Neural progenitor cell (in vitro differentiated cells): Measurements from ENCODE around the gene TNIP1. TPM values are rescaled to one million over a fixed set of nuclear protein-coding genes. Genes with fewer than 3 reads are reported as not detected.

Source experiments
- DNase-seq: peaks from one replicate; pipeline ENCODE4 v3.0.0-alpha.2; 2016; ENCODE audit warnings: low spot score
- H2AFZ ChIP-seq: fragments of 200-600 bp; sonication (generic); replicated peaks from 2 replicates; pipeline ENCODE4 v1.6.1; 2016; ENCODE audit warnings: antibody characterized with exemption
- H3F3A ChIP-seq: fragments of 200-600 bp; sonication (generic); 2 replicates; pipeline ENCODE4 v1.6.1; 2016; ENCODE audit warnings: antibody characterized with exemption, low read depth
- H3K27ac ChIP-seq: fragments of 200-600 bp; sonication (generic); 2 replicates; pipeline ENCODE4 v1.5.1; 2016; ENCODE audit warnings: mild to moderate bottlenecking
- H3K27me3 ChIP-seq: fragments of 200-600 bp; sonication (generic); 2 replicates; pipeline ENCODE4 v1.6.1; 2016; ENCODE audit warnings: mild to moderate bottlenecking, moderate library complexity
- H3K36me3 ChIP-seq: fragments of 200-600 bp; sonication (generic); 2 replicates; pipeline ENCODE4 v1.5.1; 2016
- H3K4me1 ChIP-seq: fragments of 200-600 bp; sonication (generic); 2 replicates; pipeline ENCODE4 v1.6.1; 2016; ENCODE audit warnings: mixed run types
- H3K4me2 ChIP-seq: fragments of 200-600 bp; sonication (generic); 2 replicates; pipeline ENCODE4 v1.6.1; 2016
- H3K4me3 ChIP-seq: fragments of 200-600 bp; sonication (generic); 2 replicates; pipeline ENCODE4 v1.5.1; 2016
- H3K79me2 ChIP-seq: fragments of 200-600 bp; sonication (generic); 2 replicates; pipeline ENCODE4 v1.6.1; 2016; ENCODE audit warnings: low read depth
- H3K9ac ChIP-seq: fragments of 200-600 bp; sonication (generic); 2 replicates; pipeline ENCODE4 v1.6.1; 2016
- H3K9me3 ChIP-seq: fragments of 200-600 bp; sonication (generic); 2 replicates; pipeline ENCODE4 v1.5.1; 2016; ENCODE audit warnings: low read depth
- H4K20me1 ChIP-seq: fragments of 200-600 bp; sonication (generic); 2 replicates; pipeline ENCODE4 v1.6.1; 2016; ENCODE audit warnings: low read depth
- H3K27ac Mint-ChIP-seq: 3 replicates; pipeline ENCODE4 v1.8.0; 2021; ENCODE audit warnings: mixed read lengths
- H3K27me3 Mint-ChIP-seq: 2 replicates; pipeline ENCODE4 v1.8.0; 2022; ENCODE audit warnings: low read depth, mild to moderate bottlenecking, inconsistent platforms, moderate library complexity, mixed read lengths; ENCODE audit not compliant: insufficient read depth
- H3K36me3 Mint-ChIP-seq: 3 replicates; pipeline ENCODE4 v1.8.0; 2021; ENCODE audit warnings: mixed read lengths
- H3K4me1 Mint-ChIP-seq: 3 replicates; pipeline ENCODE4 v1.8.0; 2021; ENCODE audit warnings: mixed read lengths
- H3K4me3 Mint-ChIP-seq: 3 replicates; pipeline ENCODE4 v1.8.0; 2021; ENCODE audit warnings: mild to moderate bottlenecking, moderate library complexity, mixed read lengths
- H3K9me3 Mint-ChIP-seq: 3 replicates; pipeline ENCODE4 v1.8.0; 2020; ENCODE audit warnings: mixed read lengths
- CTCF ChIP-seq: fragments of 200-600 bp; sonication (generic); IDR thresholded peaks from 2 replicates; pipeline ENCODE4 v1.5.1; 2017; ENCODE audit warnings: antibody characterized with exemption, mild to moderate bottlenecking
- EZH2 ChIP-seq: fragments of 200-600 bp; sonication (generic); IDR thresholded peaks from 2 replicates; pipeline ENCODE4 v1.6.1; 2017; ENCODE audit warnings: antibody characterized with exemption, mild to moderate bottlenecking, moderate library complexity
- EZH2phosphoT487 ChIP-seq: fragments of 200-600 bp; sonication (generic); IDR thresholded peaks from 2 replicates; pipeline ENCODE4 v1.6.1; 2017; ENCODE audit warnings: antibody characterized with exemption
- total RNA-seq: library from RNA; depleted of rRNA; stranded (reverse); fragments of >200 nt; gene quantifications from 2 replicates; pipeline ENCODE4 v1.2.3, GENCODE V29; 2015; ENCODE audit warnings: low replicate concordance

The TNIP1 gene
- total RNA-seq, 1 donor from 2014 or later, result 33.5 TPM

- Mint-ChIP-seq H3K27ac (no peak overlapping the region), H3K27me3 (peaks cover 5% of the 10 kb centered on the region), H3K9me3 (no peaks in the 10 kb centered on the region), H3K4me1 (peaks cover 2% of the 10 kb centered on the region), H3K4me3 (no peak overlapping the region), H3K36me3 (peaks cover 27% of the 10 kb centered on the region)
- Histone ChIP-seq H3K27me3 (no peaks in the 10 kb centered on the region), H3F3A (no peaks in the 10 kb centered on the region), H3K36me3 (no peaks in the 10 kb centered on the region), H2AFZ (no peak overlapping the region), H3K4me1 (no peaks in the 10 kb centered on the region), H3K9me3 (no peaks in the 10 kb centered on the region), H3K79me2 (no peaks in the 10 kb centered on the region), H3K4me2 (no peak overlapping the region), H3K27ac (no peak overlapping the region), H4K20me1 (no peaks in the 10 kb centered on the region), H3K4me3 (no peak overlapping the region), H3K9ac (no peak overlapping the region)
- TF ChIP-seq EZH2phosphoT487 (no peak), EZH2 (no peak), CTCF (no peak)
- DNase-seq, result no peak
These were observed 40.3 kb upstream of the TNIP1 start for GRCh38 chr5:151121095-151121494.

- Histone ChIP-seq H3K9me3 (no peaks in the 10 kb centered on the region), H3F3A (no peaks in the 10 kb centered on the region), H3K79me2 (no peaks in the 10 kb centered on the region), H3K4me3 (no peak overlapping the region), H4K20me1 (no peaks in the 10 kb centered on the region), H3K4me2 (no peak overlapping the region), H3K27ac (no peak overlapping the region), H2AFZ (no peak overlapping the region), H3K4me1 (no peaks in the 10 kb centered on the region), H3K27me3 (no peaks in the 10 kb centered on the region), H3K36me3 (no peaks in the 10 kb centered on the region), H3K9ac (no peak overlapping the region)
- Mint-ChIP-seq H3K27me3 (peaks cover 2% of the 10 kb centered on the region), H3K4me1 (no peaks in the 10 kb centered on the region), H3K9me3 (no peaks in the 10 kb centered on the region), H3K27ac (no peak overlapping the region), H3K4me3 (no peak overlapping the region), H3K36me3 (peaks cover 23% of the 10 kb centered on the region)
- no peak for DNase-seq
- TF ChIP-seq CTCF (no peak), EZH2 (no peak), EZH2phosphoT487 (no peak)
These were observed 38.2 kb upstream of the TNIP1 start for GRCh38 chr5:151118913-151119575.

GRCh38 chr5:151115272-151115905 lies 34.6 kb upstream of the TNIP1 start:
- Mint-ChIP-seq H3K27me3 (peaks cover 2% of the 10 kb centered on the region), H3K27ac (no peak overlapping the region), H3K36me3 (peaks cover 13% of the 10 kb centered on the region), H3K9me3 (no peaks in the 10 kb centered on the region), H3K4me1 (no peaks in the 10 kb centered on the region), H3K4me3 (no peak overlapping the region)
- TF ChIP-seq CTCF (peak; percentile 93), EZH2phosphoT487 (no peak), EZH2 (no peak)
- H3K4me1 ChIP-seq, result no peaks in the 10 kb centered on the region
- H3K79me2 ChIP-seq, result no peaks in the 10 kb centered on the region
- H3K4me3 ChIP-seq, result no peak overlapping the region
- no peak overlapping the region for H3K27ac ChIP-seq
- H3K9ac ChIP-seq, result no peak overlapping the region
- H2AFZ ChIP-seq, result no peak overlapping the region
- no peaks in the 10 kb centered on the region for H3K36me3 ChIP-seq
- H3F3A ChIP-seq, result no peaks in the 10 kb centered on the region
- no peaks in the 10 kb centered on the region for H3K9me3 ChIP-seq
- no peaks in the 10 kb centered on the region for H3K27me3 ChIP-seq
- H4K20me1 ChIP-seq, result no peaks in the 10 kb centered on the region
- DNase-seq, result peak; percentile 74
- no peak overlapping the region for H3K4me2 ChIP-seq
